Measurements from ENCODE around the gene UPK2.
"Not testable (repeated sequence)": the region's sequence is repeated elsewhere in the genome, so short reads cannot be mapped to it uniquely, and the experiment has no call there.

UPK2 gene

DNA sequence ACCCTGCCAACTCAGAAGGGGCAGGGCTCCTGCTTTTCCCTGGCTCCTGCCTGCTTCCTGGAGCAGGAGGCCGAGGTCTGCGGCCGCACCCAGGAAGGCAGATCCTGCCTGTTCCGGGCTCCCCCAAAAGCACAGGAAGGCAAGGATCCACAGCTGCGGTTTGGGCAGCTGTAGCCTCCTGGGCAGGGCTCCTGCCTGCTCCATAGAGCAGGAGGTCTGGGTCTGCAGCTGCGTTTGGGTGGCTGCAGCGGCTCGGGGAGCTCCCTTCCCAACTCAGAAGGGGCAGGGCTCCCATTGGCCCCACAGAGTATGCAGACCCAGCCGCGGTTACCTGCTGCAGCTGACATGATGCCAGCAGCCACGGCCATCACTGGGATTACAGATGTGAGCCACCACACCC is 5.5 kb downstream of the UPK2 start:
- Histone ChIP-seq H3K27me3 (ENCODE audit: insufficient read depth, low read length) (peaks cover 4% of the 10 kb centered on the region; the same call in 1 of the 2 replicates), H3K79me2 (ENCODE audit: insufficient read depth, low read length) (no peaks in the 10 kb centered on the region), H3K4me1 (ENCODE audit: insufficient read depth, low read length, severe bottlenecking) (no peaks in the 10 kb centered on the region), H3F3A (ENCODE audit: insufficient read depth, low read length) (no peaks in the 10 kb centered on the region), H3K4me3 (ENCODE audit: low read depth, low read length, poor library complexity, severe bottlenecking) (no peak overlapping the region), H2AFZ (ENCODE audit: low read length) (no peak overlapping the region), H3K9ac (ENCODE audit: low read length) (no peak overlapping the region), H3K9me2 (ENCODE audit: low read depth, low read length) (no peaks in the 10 kb centered on the region), H4K20me1 (ENCODE audit: insufficient read depth, low read length) (no peaks in the 10 kb centered on the region), H3K9me3 (ENCODE audit: low read length) (no peaks in the 10 kb centered on the region), H3K4me2 (ENCODE audit: low read length) (no peak overlapping the region), H3K27ac (ENCODE audit: low read depth, low read length, poor library complexity, severe bottlenecking) (no peak overlapping the region), H3K36me3 (ENCODE audit: insufficient read depth, low read length) (no peaks in the 10 kb centered on the region)
- TF ChIP-seq, protein P1, sequence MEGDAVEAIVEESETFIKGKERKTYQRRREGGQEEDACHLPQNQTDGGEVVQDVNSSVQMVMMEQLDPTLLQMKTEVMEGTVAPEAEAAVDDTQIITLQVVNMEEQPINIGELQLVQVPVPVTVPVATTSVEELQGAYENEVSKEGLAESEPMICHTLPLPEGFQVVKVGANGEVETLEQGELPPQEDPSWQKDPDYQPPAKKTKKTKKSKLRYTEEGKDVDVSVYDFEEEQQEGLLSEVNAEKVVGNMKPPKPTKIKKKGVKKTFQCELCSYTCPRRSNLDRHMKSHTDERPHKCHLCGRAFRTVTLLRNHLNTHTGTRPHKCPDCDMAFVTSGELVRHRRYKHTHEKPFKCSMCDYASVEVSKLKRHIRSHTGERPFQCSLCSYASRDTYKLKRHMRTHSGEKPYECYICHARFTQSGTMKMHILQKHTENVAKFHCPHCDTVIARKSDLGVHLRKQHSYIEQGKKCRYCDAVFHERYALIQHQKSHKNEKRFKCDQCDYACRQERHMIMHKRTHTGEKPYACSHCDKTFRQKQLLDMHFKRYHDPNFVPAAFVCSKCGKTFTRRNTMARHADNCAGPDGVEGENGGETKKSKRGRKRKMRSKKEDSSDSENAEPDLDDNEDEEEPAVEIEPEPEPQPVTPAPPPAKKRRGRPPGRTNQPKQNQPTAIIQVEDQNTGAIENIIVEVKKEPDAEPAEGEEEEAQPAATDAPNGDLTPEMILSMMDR (IDR thresholded peaks at IDR 0.05; ENCODE audit: low read length): no peak
- TF ChIP-seq EZH2 (IDR thresholded peaks at IDR 0.05; ENCODE audit: borderline replicate concordance, low read length): no peak

DNA sequence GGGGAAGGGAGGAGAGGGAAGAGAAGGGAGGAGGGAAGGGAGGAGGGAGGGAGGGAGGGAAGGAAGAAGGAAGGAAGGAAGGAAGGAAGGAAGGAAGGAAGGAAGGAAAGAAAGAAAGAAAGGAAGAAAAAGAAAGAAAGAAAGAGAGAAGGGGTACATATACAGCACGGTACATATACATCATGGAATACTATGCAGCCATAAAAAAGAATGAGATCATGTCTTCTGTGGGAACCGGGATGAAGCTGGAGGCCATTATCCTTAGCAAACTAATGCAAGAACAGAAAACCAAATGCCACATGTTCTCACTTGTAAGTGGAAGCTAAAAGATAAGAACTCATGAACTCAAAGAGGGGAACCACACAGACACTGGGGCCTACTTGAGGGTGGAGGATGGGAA is 13.4 kb downstream of the UPK2 start:
- H3K27me3 ChIP-seq (ENCODE audit: insufficient read depth, low read length); H3K36me3 ChIP-seq (ENCODE audit: insufficient read depth, low read length); H2AFZ ChIP-seq (ENCODE audit: low read length); H3K4me1 ChIP-seq (ENCODE audit: insufficient read depth, low read length, severe bottlenecking); H3K9me3 ChIP-seq (ENCODE audit: low read length); H3F3A ChIP-seq (ENCODE audit: insufficient read depth, low read length); H3K9ac ChIP-seq (ENCODE audit: low read length); H3K4me3 ChIP-seq (ENCODE audit: low read depth, low read length, poor library complexity, severe bottlenecking); H3K79me2 ChIP-seq (ENCODE audit: insufficient read depth, low read length); H3K4me2 ChIP-seq (ENCODE audit: low read length); H4K20me1 ChIP-seq (ENCODE audit: insufficient read depth, low read length); H3K9me2 ChIP-seq (ENCODE audit: low read depth, low read length); H3K27ac ChIP-seq (ENCODE audit: low read depth, low read length, poor library complexity, severe bottlenecking): not testable (repeated sequence)

DNA sequence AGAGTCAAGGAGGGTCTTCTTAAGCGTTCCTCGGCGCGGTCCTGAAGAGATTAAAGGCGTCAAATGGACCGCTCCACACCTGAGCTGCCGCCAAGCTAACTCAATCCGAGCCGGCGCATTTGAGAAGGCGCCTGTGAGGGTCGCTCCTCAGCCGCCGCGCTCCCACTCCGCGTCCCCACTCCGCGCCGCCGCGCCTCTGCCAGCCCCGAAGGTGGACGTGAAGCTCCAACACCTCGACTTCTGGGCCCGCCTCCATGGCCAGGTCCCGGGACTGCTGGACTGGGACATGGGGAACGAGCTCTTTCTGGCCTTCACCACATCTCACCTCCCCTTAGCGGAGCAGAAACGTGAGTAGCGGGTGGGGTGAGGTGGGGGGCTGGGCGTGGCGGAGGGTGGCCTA is 15.5 kb downstream of the UPK2 start, which contains the start of gene FOXR1:
FOXR1 (plus strand) TSS at position 116 of the 400 bp plus-strand sequence; CDS start at position 287, 171 bp downstream.
- Histone ChIP-seq H3K4me2 (ENCODE audit: low read length) (no peak within 1 kb of the TSS), H3K4me3 (ENCODE audit: low read depth, low read length, poor library complexity, severe bottlenecking) (no peak within 1 kb of the TSS), H4K20me1 (ENCODE audit: insufficient read depth, low read length) (no peaks in the 10 kb centered on the region), H3K9me3 (ENCODE audit: low read length) (no peaks in the 10 kb centered on the region), H3K9me2 (ENCODE audit: low read depth, low read length) (no peaks in the 10 kb centered on the region), H2AFZ (ENCODE audit: low read length) (no peak within 1 kb of the TSS), H3F3A (ENCODE audit: insufficient read depth, low read length) (no peaks in the 10 kb centered on the region), H3K79me2 (ENCODE audit: insufficient read depth, low read length) (no peaks in the 10 kb centered on the region), H3K4me1 (ENCODE audit: insufficient read depth, low read length, severe bottlenecking) (no peaks in the 10 kb centered on the region), H3K27ac (ENCODE audit: low read depth, low read length, poor library complexity, severe bottlenecking) (no peak within 1 kb of the TSS), H3K27me3 (ENCODE audit: insufficient read depth, low read length) (no peaks in the 10 kb centered on the region; the same call in 1 of the 2 replicates), H3K36me3 (ENCODE audit: insufficient read depth, low read length) (no peaks in the 10 kb centered on the region), H3K9ac (ENCODE audit: low read length) (no peak within 1 kb of the TSS)
- TF ChIP-seq, protein P1 (IDR thresholded peaks at IDR 0.05; ENCODE audit: low read length): no peak
- TF ChIP-seq EZH2 (IDR thresholded peaks at IDR 0.05; ENCODE audit: borderline replicate concordance, low read length): no peak

DNA sequence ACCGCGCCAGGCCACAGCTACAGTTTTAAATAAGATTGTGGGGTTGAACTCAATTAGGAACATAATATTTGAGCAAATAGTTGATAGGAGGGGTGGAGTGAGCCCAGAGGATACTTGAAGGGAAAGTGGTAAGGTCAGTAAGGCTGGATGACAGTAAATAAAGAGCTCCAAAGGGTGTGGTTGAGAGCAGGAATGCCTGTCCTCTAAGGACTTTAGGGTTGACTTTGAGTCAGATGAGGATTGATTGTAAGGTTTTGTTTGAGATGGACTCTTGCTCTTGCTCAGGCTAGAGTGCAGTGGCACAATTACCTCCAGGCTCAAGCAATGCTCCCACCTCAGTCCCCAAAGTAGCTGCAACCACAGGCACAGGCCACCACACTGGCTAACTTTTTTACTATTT is 17.9 kb downstream of the UPK2 start:
- H3K27ac ChIP-seq (ENCODE audit: low read depth, low read length, poor library complexity, severe bottlenecking): no peak overlapping the region
- H3F3A ChIP-seq (ENCODE audit: insufficient read depth, low read length): no peaks in the 10 kb centered on the region
- no peaks in the 10 kb centered on the region for H3K9me2 ChIP-seq (ENCODE audit: low read depth, low read length)
- H3K27me3 ChIP-seq (ENCODE audit: insufficient read depth, low read length): no peaks in the 10 kb centered on the region; the same call in 1 of the 2 replicates
- no peaks in the 10 kb centered on the region for H4K20me1 ChIP-seq (ENCODE audit: insufficient read depth, low read length)
- no peak for TF ChIP-seq EZH2 (IDR thresholded peaks at IDR 0.05; ENCODE audit: borderline replicate concordance, low read length)
- TF ChIP-seq, protein P1 (IDR thresholded peaks at IDR 0.05; ENCODE audit: low read length): no peak
- H3K4me2 ChIP-seq (ENCODE audit: low read length): no peak overlapping the region
- H3K36me3 ChIP-seq (ENCODE audit: insufficient read depth, low read length): no peaks in the 10 kb centered on the region
- H3K4me3 ChIP-seq (ENCODE audit: low read depth, low read length, poor library complexity, severe bottlenecking): no peak overlapping the region
- no peaks in the 10 kb centered on the region for H3K4me1 ChIP-seq (ENCODE audit: insufficient read depth, low read length, severe bottlenecking)
- no peak overlapping the region for H2AFZ ChIP-seq (ENCODE audit: low read length)
- no peaks in the 10 kb centered on the region for H3K79me2 ChIP-seq (ENCODE audit: insufficient read depth, low read length)
- no peaks in the 10 kb centered on the region for H3K9me3 ChIP-seq (ENCODE audit: low read length)
- H3K9ac ChIP-seq (ENCODE audit: low read length): no peak overlapping the region

Data from OCI-LY1 (cell line).